ENCODE data around the gene NUP43. TPM values are rescaled to one million over a fixed set of nuclear protein-coding genes. Genes with fewer than 3 reads are reported as not detected.
"Not testable (repeated sequence)": the region's sequence is repeated elsewhere in the genome, so short reads cannot be mapped to it uniquely, and the experiment has no call there.

NUP43 gene
- total RNA-seq, 1 donor from 2014 or later = 29.9 TPM

DNA sequence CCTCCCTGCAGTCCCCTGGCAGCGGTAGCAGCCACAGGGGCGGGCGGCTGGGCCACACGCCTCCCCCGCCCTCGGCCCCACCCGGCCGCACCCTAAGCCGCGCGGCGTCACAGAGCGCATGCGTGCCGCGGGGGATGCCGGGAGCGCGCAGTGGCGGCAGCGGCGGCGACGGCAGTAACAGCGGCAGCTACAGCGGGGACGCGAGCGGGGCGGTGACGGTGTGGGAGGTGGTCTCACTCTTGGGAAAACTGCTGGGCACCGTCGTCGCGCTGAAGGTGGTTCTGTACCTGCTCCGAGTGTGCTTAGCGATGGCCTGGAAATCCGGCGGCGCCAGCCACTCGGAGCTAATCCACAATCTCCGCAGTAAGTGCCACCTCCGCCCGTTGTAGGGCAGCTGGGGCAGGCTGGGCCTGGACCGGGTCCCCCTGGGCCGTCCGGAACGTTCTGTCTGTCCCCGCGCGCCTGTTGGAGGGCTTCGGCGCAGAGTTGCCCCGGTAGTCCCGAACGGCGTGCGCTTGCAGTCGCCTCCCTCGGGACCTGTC is 3.3 kb upstream of the NUP43 start, which contains the start of gene PCMT1:
Gene PCMT1 (plus strand): TSS at position 148 of the 542 bp plus-strand sequence. CDS start 161 bp downstream, at position 309.
- peak; percentile 97 for DNase-seq (ENCODE audit: low spot score)

GRCh38 chr6:149749082-149749593 is 2.8 kb upstream of the NUP43 start:
- not testable (repeated sequence) for DNase-seq (ENCODE audit: low spot score)

GRCh38 chr6:149745252-149745651 is 1.1 kb downstream of the NUP43 start:
- not testable (repeated sequence) for DNase-seq (ENCODE audit: low spot score)

- no peak for DNase-seq (ENCODE audit: low spot score)
These were observed 11.4 kb downstream of the NUP43 start for GRCh38 chr6:149734915-149735314.

- DNase-seq (ENCODE audit: low spot score) = no peak
These were observed 13.1 kb downstream of the NUP43 start for GRCh38 chr6:149733089-149733720.

- no peak for DNase-seq (ENCODE audit: low spot score)
These were observed 16.5 kb downstream of the NUP43 start for GRCh38 chr6:149729824-149730223.

- no peak for DNase-seq (ENCODE audit: low spot score)
These were observed 17.7 kb downstream of the NUP43 start for GRCh38 chr6:149728499-149729234.

DNA sequence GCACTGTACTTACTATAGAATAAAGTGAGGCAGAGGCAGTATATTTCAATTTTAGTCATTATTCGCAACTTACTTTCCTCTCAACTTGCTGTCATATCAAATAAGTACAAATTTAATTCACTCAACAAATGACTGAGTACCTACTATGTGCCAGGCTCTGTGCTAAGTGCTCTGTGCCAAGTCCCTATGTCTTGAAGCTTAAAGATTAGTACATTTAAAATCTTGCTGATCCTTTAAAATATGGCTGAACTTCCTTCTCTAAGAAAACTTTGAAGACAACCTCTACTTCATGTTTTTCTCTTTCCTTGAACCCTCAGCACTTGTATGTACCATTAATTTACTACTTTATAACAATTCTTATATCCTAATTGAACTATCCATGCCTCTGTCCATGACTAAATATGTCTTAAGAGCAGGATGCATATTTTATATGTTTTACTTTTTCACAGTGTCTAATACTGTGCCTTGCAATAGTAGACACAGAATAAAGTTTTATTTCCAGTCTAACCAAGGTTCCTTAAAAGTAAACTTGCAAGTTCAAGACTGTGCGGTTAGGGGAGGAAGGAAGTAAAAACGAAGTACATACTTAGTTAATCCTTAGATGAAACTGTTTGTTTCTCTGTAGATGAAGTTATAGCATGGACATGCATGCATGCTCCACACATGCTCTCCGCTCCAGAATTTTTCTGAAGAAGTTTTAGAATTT is 18.4 kb downstream of the NUP43 start:
- DNase-seq (ENCODE audit: low spot score) = no peak

DNA sequence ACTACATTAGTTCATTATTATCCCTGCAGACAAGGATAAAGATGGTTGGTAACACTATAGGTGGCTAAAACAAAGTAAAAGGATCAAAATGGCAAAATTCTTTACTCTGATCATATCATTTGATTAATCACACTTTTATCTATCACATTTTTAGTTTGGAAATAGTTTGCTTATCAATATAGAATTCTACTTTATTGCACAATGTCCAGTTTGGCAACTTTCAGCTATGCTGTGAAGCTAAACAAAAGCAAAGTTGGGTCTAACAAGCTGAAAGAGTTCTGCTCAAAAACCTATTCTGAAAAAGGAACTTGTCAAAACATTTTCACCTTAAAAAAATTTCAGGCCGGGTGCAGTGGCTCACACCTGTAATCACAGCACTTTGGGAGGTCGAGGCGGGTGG is 20.5 kb downstream of the NUP43 start:
- no peak for DNase-seq (ENCODE audit: low spot score)

- DNase-seq (ENCODE audit: low spot score) = no peak
These were observed 22.4 kb downstream of the NUP43 start for GRCh38 chr6:149723771-149724417.

- DNase-seq (ENCODE audit: low spot score) = no peak
These were observed 23.1 kb downstream of the NUP43 start for GRCh38 chr6:149723262-149723661.

DNA sequence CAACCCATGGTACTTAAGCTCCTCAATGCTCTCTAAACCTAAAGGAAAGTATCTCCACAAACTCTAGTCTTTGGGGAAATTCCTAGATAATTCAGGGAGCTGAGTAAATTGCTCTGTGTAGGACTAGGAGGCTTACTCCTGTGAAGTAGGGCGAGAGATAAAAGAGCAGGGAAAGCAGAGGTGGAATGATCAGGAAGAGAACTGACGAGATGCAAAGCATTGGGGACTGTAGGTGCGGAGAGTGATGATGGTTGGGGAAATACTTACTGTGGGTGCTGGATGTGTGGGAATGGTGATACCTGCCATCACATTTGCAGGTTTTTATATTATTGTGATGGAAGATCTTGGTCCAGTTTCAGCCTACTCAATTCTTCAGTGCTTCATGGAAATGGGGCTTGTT is 26.8 kb downstream of the NUP43 start:
- DNase-seq (ENCODE audit: low spot score) = no peak

- peak; percentile 97 for DNase-seq (ENCODE audit: low spot score)
These were observed 28.5 kb downstream of the NUP43 start, which contains the start of gene LATS1 for GRCh38 chr6:149717588-149718458. TSS of gene LATS1 (minus strand) at chr6:149718101. CDS start at chr6:149702126, 15,975 bp downstream.

DNA sequence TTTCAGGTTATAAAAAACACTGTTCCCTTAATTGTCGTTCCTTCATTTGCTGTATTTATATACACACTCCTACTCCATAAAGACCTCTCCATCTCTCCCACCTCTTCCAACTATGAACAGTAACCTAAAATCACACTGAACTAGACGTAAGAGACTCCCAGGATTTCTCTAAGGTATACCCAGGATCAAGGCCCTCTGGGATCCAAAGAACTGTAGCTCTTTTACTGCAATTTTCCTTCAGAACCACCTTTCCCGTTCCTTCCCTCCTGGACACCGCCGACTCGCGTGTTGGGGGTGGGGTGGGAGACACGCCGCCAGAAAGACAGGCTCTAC is 29.1 kb downstream of the NUP43 start:
- DNase-seq (ENCODE audit: low spot score) = no peak

GRCh38 chr6:149716181-149716963 is 30.0 kb downstream of the NUP43 start:
- no peak for DNase-seq (ENCODE audit: low spot score)

DNA sequence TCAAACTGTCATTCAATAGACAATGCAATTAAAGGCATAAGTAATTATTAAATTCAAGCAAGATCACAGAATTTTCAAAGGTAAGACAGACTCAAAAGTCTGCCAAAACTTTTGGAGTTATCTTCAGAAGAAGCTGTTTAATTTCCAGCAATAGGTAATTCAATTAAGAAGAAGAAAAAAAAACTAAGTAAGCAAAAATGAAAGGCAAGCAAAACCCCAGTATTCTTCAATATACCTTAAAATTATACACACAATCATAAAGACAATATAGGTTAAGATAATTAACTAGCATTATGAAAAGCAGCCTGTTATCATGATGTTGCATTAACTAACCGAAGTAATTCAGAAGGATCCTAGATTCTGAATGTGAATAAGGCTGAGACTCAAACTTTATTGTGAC is 31.9 kb downstream of the NUP43 start:
- no peak for DNase-seq (ENCODE audit: low spot score)

- DNase-seq (ENCODE audit: low spot score) = no peak
These were observed 34.6 kb downstream of the NUP43 start for GRCh38 chr6:149711711-149712110.

GRCh38 chr6:149701714-149702113 is 44.6 kb downstream of the NUP43 start:
- no peak for DNase-seq (ENCODE audit: low spot score)

DNA sequence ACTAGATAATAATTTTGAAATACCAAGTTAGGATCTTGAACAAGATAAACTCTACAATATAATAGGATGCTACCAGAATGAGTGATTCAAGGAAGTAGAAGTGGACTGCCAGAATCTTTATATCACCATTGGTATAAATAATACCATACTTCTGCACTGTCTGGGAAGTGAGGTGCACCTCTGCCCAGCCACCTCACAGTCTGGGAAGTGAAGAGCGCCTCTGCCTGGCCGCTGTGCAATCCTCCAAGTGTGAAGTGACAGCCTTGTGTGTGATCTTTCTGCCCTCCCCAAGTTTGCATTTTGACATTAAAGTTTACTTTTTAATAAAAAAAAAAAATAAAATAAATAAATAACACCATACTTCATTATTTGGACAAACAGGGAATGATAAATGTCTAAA is 47.2 kb downstream of the NUP43 start:
- DNase-seq (ENCODE audit: low spot score) = no peak

Data from mesenteric fat pad (tissue), 1 donor.